ENCODE measurements around the gene CDCA7L.

- no peak for TF ChIP-seq HOXA7 (CRISPR knock-in tag; IDR thresholded peaks at IDR 0.05; ENCODE audit: borderline replicate concordance)
- no peak for TF ChIP-seq ZNF302 (tag by site-specific recombination; IDR thresholded peaks at IDR 0.05; ENCODE audit: low read depth)
- TF ChIP-seq CTCF (tag by site-specific recombination; IDR thresholded peaks at IDR 0.05), result no peak
- TF ChIP-seq TCF7L2 (IDR thresholded peaks at IDR 0.05; ENCODE audit: borderline replicate concordance, low read depth, low read length), result no peak
- TF ChIP-seq KLF17 (tag by site-specific recombination; IDR thresholded peaks at IDR 0.05), result no peak
- TF ChIP-seq, protein P1, sequence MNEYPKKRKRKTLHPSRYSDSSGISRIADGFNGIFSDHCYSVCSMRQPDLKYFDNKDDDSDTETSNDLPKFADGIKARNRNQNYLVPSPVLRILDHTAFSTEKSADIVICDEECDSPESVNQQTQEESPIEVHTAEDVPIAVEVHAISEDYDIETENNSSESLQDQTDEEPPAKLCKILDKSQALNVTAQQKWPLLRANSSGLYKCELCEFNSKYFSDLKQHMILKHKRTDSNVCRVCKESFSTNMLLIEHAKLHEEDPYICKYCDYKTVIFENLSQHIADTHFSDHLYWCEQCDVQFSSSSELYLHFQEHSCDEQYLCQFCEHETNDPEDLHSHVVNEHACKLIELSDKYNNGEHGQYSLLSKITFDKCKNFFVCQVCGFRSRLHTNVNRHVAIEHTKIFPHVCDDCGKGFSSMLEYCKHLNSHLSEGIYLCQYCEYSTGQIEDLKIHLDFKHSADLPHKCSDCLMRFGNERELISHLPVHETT (tag by site-specific recombination; IDR thresholded peaks at IDR 0.05), result no peak
- TF ChIP-seq ZNF785 (tag by site-specific recombination; IDR thresholded peaks at IDR 0.05), result no peak
- TF ChIP-seq, protein P2, sequence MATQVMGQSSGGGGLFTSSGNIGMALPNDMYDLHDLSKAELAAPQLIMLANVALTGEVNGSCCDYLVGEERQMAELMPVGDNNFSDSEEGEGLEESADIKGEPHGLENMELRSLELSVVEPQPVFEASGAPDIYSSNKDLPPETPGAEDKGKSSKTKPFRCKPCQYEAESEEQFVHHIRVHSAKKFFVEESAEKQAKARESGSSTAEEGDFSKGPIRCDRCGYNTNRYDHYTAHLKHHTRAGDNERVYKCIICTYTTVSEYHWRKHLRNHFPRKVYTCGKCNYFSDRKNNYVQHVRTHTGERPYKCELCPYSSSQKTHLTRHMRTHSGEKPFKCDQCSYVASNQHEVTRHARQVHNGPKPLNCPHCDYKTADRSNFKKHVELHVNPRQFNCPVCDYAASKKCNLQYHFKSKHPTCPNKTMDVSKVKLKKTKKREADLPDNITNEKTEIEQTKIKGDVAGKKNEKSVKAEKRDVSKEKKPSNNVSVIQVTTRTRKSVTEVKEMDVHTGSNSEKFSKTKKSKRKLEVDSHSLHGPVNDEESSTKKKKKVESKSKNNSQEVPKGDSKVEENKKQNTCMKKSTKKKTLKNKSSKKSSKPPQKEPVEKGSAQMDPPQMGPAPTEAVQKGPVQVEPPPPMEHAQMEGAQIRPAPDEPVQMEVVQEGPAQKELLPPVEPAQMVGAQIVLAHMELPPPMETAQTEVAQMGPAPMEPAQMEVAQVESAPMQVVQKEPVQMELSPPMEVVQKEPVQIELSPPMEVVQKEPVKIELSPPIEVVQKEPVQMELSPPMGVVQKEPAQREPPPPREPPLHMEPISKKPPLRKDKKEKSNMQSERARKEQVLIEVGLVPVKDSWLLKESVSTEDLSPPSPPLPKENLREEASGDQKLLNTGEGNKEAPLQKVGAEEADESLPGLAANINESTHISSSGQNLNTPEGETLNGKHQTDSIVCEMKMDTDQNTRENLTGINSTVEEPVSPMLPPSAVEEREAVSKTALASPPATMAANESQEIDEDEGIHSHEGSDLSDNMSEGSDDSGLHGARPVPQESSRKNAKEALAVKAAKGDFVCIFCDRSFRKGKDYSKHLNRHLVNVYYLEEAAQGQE (tag by site-specific recombination; IDR thresholded peaks at IDR 0.05), result no peak
Measured at GRCh38 chr7:21959387-21959776, 13.7 kb upstream of the CDCA7L start.
